Muscle of leg (tissue), 16 donors: ENCODE results near the gene DEFB110. TPM values are rescaled to one million over a fixed set of nuclear protein-coding genes. Genes with fewer than 3 reads are reported as not detected.

Source experiments
- DNase-seq: peaks from one replicate; pipeline ENCODE4 v3.0.0; 2013
- H3K27ac ChIP-seq: one replicate; pipeline ENCODE4 v1.5.1; 2013; ENCODE audit warnings: mild to moderate bottlenecking, low read length, control low read depth
- H3K27me3 ChIP-seq: one replicate; pipeline ENCODE4 v1.6.1; 2013; ENCODE audit warnings: low read length; ENCODE audit not compliant: control insufficient read depth, insufficient read depth
- H3K36me3 ChIP-seq: one replicate; pipeline ENCODE4 v1.6.1; 2013; ENCODE audit warnings: low read length; ENCODE audit not compliant: control insufficient read depth, insufficient read depth
- H3K4me1 ChIP-seq: one replicate; pipeline ENCODE4 v1.6.1; 2013; ENCODE audit warnings: low read length; ENCODE audit not compliant: control insufficient read depth, insufficient read depth
- H3K4me3 ChIP-seq: one replicate; pipeline ENCODE4 v1.5.1; 2013; ENCODE audit warnings: low read length, control low read depth
- H3K9me3 ChIP-seq: replicated peaks from 2 replicates; pipeline ENCODE4 v1.6.1; 2013; ENCODE audit warnings: low read depth, low read length; ENCODE audit not compliant: control insufficient read depth
- WGBS: methylation state at CpG from one replicate; pipeline ENCODE4 v1.1.5; 2013; ENCODE audit warnings: missing lambda C conversion rate; ENCODE audit not compliant: insufficient coverage; 5-methylcytosine and 5-hydroxymethylcytosine counted together
- long read RNA-seq, 11 donors: transcript quantifications; one replicate each; lab custom pipeline, GENCODE V29; 2026
- polyA plus RNA-seq, 8 donors: library from polyadenylated mRNA; unstranded; fragments of 120-200 nt; gene quantifications; one replicate each; pipeline versions ENCODE4 v1.2.1 to v1.2.3, GENCODE V29; 2013; ENCODE audit warnings: inconsistent platforms in 1 of 8, low replicate concordance in 1 of 8; ENCODE audit not compliant: insufficient read length in 8 of 8, insufficient read depth in 1 of 8
- total RNA-seq: library from RNA; stranded (reverse); fragments of 120-200 nt; gene quantifications from one replicate; pipeline ENCODE4 v1.2.4, GENCODE V29; 2013

The DEFB110 gene
- total RNA-seq: not detected
- polyA plus RNA-seq: not detected
- long read RNA-seq, donor 1: 0 reads
- long read RNA-seq, donor 2: 0 reads
- long read RNA-seq, donor 3: 0 reads
- long read RNA-seq, donor 4: 0 reads
- long read RNA-seq, donor 5: 0 reads
- long read RNA-seq, donor 6: 0 reads
- long read RNA-seq, donor 7: 0 reads
- long read RNA-seq, donor 8: 0 reads
- long read RNA-seq, donor 9: 0 reads
- long read RNA-seq, donor 10: 0 reads
- long read RNA-seq, donor 11: 0 reads

DNA sequence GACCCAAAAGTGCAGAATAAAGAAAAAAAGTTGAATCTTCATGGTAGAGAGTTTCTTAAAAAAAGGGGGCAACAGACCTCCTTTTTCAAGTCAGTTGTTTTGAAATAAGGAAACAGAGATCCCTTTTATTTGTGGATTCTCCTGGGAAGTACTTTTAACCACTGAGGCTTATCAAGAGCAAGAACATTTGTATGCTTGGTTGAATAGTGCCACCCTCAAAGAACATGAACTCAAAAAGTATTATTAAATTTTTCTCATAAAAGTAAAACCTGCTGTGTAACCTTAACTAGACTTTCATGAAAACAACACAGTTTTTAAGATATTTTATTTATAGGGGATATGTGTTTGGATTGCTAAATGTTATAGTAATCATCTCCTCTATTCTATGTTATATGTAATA lies at the start of gene DEFB110:
Gene DEFB110 (minus strand): TSS at position 101 of the 400 bp plus-strand sequence. CDS start 59 bp downstream, at position 42.
- Histone ChIP-seq H3K4me1 (no peaks in the 10 kb centered on the region), H3K4me3 (no peak within 1 kb of the TSS), H3K27me3 (no peaks in the 10 kb centered on the region), H3K27ac (no peak within 1 kb of the TSS), H3K36me3 (no peaks in the 10 kb centered on the region), H3K9me3 (no peaks in the 10 kb centered on the region)
- DNase-seq: no peak

DNA sequence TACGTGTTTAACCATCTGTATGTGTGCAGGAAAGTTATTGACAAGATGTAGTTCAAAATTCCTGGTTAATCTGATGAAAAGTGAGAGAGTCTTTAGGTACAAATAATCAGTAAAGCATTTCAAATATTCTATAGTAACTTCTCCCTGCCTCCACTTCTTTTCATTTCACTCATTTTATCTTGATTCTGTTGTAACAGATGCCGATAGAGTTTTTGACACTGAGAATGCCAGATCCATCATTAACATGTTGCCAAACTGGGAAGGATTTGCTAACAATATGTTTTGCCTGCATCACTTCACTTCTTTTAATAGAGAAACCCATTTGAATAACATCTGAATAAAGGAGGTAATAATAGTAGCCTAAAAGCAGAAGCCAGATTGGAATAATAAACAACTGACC lies 48.3 kb upstream of the DEFB110 start:
- Histone ChIP-seq H3K9me3 (no peaks in the 10 kb centered on the region), H3K36me3 (no peaks in the 10 kb centered on the region), H3K4me3 (no peak overlapping the region), H3K27ac (no peak overlapping the region), H3K27me3 (no peaks in the 10 kb centered on the region), H3K4me1 (no peaks in the 10 kb centered on the region)
- no CpG with 5 or more reads among the region's 2 CpGs for WGBS
- no peak for DNase-seq

DNA sequence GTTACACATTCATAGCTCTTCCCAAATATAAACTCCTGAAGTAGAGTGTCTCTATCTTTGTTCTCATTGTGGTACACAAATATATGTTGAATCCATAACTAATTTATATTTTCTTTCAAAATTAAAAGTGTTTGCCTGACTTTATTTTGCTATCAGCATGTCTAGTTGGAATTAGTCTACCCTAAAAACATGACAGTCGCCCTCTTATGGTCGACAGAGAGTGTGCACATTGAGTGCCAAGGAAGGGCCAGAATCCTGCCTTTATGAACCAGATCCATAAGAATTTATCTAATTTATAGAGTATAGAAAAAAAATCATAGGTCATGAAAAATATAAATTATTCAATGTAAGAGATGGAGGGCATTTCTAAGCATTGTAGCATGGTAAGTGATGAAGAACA lies 40.3 kb upstream of the DEFB110 start:
- DNase-seq: no peak
- Histone ChIP-seq H3K27me3 (no peaks in the 10 kb centered on the region), H3K27ac (no peak overlapping the region), H3K9me3 (no peaks in the 10 kb centered on the region), H3K4me3 (no peak overlapping the region), H3K36me3 (no peaks in the 10 kb centered on the region), H3K4me1 (no peaks in the 10 kb centered on the region)
- no CpG with 5 or more reads among the region's 2 CpGs for WGBS

DNA sequence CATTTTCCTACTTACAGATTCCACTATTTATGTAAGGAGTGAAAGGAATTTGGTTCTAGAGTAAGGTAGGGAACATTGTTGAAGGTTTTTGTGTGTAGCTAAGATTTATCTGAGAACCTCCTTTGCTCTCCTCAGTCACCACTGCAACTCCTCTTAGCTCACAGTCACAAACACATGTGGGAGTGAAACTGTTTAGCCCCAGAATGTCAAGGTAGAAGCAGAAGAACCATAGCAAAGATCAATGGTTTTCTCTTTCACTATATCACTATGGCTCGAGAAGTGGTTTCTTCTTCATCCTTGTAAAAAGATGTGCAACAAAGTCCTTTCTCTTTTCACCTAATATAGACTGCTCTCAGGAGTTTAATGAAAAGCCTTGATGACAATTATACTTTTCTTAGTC lies 34.4 kb upstream of the DEFB110 start:
- no CpG with 5 or more reads among the region's 1 CpG for WGBS
- Histone ChIP-seq H3K9me3 (no peaks in the 10 kb centered on the region), H3K27ac (no peak overlapping the region), H3K27me3 (no peaks in the 10 kb centered on the region), H3K4me1 (no peaks in the 10 kb centered on the region), H3K4me3 (no peak overlapping the region), H3K36me3 (no peaks in the 10 kb centered on the region)
- DNase-seq: no peak

DNA sequence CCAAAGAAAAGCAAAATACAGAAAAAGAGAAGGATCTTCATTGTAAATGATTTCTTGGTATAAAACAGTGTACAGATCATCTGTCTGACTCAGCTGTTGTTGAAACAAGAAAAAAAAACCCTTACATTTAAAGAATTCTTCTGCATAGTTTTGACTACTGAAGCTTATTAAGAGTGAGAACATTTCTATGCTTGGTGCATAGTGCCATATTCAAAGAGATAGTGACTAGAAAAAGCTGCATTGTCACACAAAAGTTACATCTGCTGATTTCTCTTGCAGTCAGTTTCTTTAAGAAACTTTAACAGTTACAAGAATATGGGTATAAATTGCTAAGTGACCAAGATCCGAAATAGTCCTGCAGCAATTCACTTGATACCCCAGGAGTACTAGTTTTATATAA lies 28.0 kb upstream of the DEFB110 start, which contains the start of gene DEFB112:
Gene DEFB112 (minus strand): TSS at position 101 of the 400 bp plus-strand sequence. CDS start 60 bp downstream, at position 41.
- no peak for DNase-seq

DNA sequence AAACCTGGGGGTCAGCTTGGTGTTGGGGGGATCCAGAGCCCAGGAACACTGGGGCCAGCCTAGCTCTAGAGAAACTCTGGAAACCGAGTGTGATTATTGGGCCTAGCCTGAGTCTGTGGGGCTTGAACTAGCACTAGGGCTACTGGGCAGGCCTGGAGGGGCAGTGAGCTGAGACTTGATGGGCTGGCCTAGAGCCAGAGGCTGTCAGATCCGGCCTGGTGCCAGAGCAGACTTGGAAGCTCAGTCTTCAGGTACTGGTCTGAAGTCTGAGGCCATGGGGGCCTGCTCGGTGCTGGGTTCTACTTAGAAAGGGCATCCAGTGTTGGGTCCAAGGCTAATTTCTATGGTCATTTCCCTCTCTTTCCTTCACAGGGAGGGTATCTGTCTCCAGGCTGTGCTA lies 25.2 kb upstream of the DEFB110 start:
- 48% methylated on average over 2 of the region's 3 CpGs for whole genome bisulfite sequencing
- H3K4me1 ChIP-seq: no peaks in the 10 kb centered on the region
- H3K27me3 ChIP-seq: no peaks in the 10 kb centered on the region
- H3K27ac ChIP-seq: no peak overlapping the region
- no peaks in the 10 kb centered on the region for H3K9me3 ChIP-seq
- no peaks in the 10 kb centered on the region for H3K36me3 ChIP-seq
- no peak for DNase-seq
- H3K4me3 ChIP-seq: no peak overlapping the region

More for the DNA sequence above, 28.0 kb upstream of the DEFB110 start, which contains the start of gene DEFB112:
- Histone ChIP-seq H3K4me3 (no peak within 1 kb of the TSS), H3K9me3 (no peaks in the 10 kb centered on the region), H3K4me1 (no peaks in the 10 kb centered on the region), H3K27me3 (no peaks in the 10 kb centered on the region), H3K27ac (no peak within 1 kb of the TSS), H3K36me3 (no peaks in the 10 kb centered on the region)
- no CpG with 5 or more reads among the region's 1 CpG for WGBS

DNA sequence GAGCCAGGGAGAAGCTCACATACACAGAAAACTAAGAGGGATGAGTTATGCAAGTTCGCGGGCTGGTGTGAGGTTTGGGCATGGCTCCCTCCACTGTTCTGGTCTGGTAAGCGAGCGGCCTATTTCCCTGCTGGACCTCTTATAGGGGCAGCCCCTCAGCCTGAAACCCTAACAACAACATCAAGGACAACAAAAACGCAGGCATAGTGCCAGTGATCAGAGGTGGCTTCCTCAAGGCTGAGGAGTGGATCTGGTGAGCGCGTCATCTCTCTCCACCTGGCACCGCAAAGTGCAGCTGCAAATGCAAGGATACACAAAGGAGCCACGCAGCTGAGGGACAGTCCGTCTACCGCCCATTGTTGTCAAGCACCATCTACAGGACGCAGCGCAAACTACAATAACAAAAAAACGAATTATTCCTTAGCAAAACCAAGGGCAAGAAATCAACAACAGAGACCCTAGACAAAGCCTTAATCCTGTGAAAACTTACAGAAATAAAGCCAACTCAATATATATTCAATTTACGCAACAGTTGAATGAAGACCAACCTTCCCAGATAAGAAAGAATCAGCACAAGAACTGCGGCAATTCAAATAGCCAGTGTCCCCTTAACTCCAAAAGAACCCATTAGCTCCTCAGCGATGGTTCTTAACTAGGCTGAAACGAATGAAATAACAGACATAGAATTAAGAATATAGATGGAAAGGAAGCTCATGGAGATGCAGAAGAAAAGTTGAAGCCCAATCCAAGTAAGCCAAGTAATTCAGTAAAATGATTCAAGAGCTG lies 9.2 kb upstream of the DEFB110 start:
- Histone ChIP-seq H3K9me3 (no peaks in the 10 kb centered on the region), H3K27me3 (no peaks in the 10 kb centered on the region), H3K4me3 (no peak overlapping the region), H3K4me1 (no peaks in the 10 kb centered on the region), H3K27ac (no peak overlapping the region), H3K36me3 (no peaks in the 10 kb centered on the region)
- DNase-seq: no peak
- WGBS: 15% methylated on average over 8 of the region's 18 CpGs

DNA sequence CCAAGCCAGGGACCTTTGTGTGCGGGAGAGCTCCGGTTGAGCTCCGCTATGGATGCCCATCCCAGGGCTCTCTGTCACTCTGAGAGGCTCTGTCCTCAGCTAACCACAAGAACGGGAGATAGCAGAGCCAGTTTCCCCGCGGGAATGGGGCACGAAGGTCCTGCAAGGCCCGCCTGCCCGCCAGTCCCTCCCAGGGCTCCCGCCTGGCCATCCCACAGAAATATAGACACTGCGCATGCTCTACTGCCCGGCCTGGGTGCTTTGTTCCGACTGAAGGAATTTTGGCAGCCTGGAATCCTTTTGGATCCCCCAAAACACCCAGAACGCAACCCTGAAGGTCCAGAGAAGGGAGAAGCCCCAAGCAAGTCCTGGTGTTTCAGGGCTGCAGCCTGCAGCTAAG lies 8.6 kb upstream of the DEFB110 start:
- Histone ChIP-seq H3K4me3 (no peak overlapping the region), H3K27me3 (no peaks in the 10 kb centered on the region), H3K9me3 (no peaks in the 10 kb centered on the region), H3K27ac (no peak overlapping the region), H3K4me1 (no peaks in the 10 kb centered on the region), H3K36me3 (no peaks in the 10 kb centered on the region)
- 97% methylated on average over 13 of the region's 14 CpGs for WGBS
- no peak for DNase-seq

DNA sequence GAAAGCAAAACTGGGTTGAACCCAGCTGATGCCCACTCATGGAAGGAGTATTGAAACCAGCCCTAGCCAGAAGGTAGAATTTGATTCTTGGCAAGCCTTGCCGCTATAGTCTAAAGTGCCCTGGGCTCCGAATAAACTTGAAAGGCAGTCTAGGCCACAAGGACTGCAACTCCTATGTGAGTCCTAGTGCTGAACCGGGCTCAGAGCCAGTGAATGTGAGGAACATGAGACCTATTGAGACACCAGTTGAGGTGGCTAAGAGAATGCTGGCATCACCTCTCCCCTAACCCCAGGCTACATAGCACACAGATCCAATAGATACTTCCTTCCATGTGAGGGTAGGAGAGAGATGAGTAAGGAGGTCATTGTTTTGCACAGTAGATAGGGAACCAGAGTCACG lies 3.5 kb upstream of the DEFB110 start:
- no peak overlapping the region for H3K27ac ChIP-seq
- 80% methylated on average over 3 of the region's 4 CpGs for WGBS
- H3K9me3 ChIP-seq: no peaks in the 10 kb centered on the region
- DNase-seq: no peak
- no peaks in the 10 kb centered on the region for H3K4me1 ChIP-seq
- no peaks in the 10 kb centered on the region for H3K27me3 ChIP-seq
- no peak overlapping the region for H3K4me3 ChIP-seq
- no peaks in the 10 kb centered on the region for H3K36me3 ChIP-seq

DNA sequence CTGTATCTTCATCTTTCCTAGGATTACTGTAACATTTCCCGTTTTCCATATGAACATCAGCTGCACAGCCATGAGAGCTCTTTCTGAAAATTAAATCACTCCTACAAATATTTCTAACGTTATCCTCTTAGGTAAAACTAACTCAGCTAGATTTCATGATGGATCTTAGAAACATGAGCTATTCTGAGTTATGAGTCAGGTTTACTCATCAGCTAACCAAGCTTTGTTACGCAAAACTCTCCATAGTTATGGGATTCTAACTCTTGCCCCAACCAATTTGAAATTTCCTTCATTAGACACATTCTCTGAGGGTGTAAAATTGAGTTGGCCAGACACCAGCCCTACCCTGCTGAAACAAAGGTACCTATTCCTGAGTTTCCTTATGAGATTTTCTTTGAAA lies 14.0 kb downstream of the DEFB110 start:
- Histone ChIP-seq H3K36me3 (no peaks in the 10 kb centered on the region), H3K9me3 (no peaks in the 10 kb centered on the region), H3K4me3 (no peak overlapping the region), H3K27me3 (no peaks in the 10 kb centered on the region), H3K27ac (no peak overlapping the region), H3K4me1 (no peaks in the 10 kb centered on the region)
- WGBS: 40% methylated on average over 1 of the region's 3 CpGs
- DNase-seq: no peak
